Osteoblast (primary cell): Measurements from ENCODE around the gene PROB1. TPM values are rescaled to one million over a fixed set of nuclear protein-coding genes. Genes with fewer than 3 reads are reported as not detected.
A peak's percentile ranks its signal among the peaks of the same experiment; 100 is the strongest.
"Not testable (repeated sequence)": the region's sequence is repeated elsewhere in the genome, so short reads cannot be mapped to it uniquely, and the experiment has no call there.

Experiments
- DNase-seq: peaks from one replicate; pipeline ENCODE4 v3.0.0; 2011; ENCODE audit warnings: low spot score, mixed read lengths; ENCODE audit not compliant: insufficient read length; ENCODE audit errors: missing footprints
- H2AFZ ChIP-seq: 2 replicates; pipeline ENCODE4 v1.6.0; 2011; ENCODE audit warnings: mild to moderate bottlenecking, low read length
- H3K27ac ChIP-seq: 2 replicates; pipeline ENCODE4 v1.5.1; 2011; ENCODE audit warnings: mild to moderate bottlenecking, low read depth, low read length, moderate library complexity
- H3K27me3 ChIP-seq: 2 replicates; pipeline ENCODE4 v1.6.0; 2012; ENCODE audit warnings: mild to moderate bottlenecking, control low read depth, inconsistent platforms, low read length, moderate library complexity; ENCODE audit not compliant: insufficient read depth
- H3K36me3 ChIP-seq: 2 replicates; pipeline ENCODE4 v1.5.1; 2011; ENCODE audit warnings: mild to moderate bottlenecking, low read length, control low read depth, moderate library complexity; ENCODE audit not compliant: insufficient read depth
- H3K4me1 ChIP-seq: 2 replicates; pipeline ENCODE4 v1.5.1; 2011; ENCODE audit warnings: mild to moderate bottlenecking, low read length, control low read depth, moderate library complexity; ENCODE audit not compliant: insufficient read depth
- H3K4me2 ChIP-seq: 2 replicates; pipeline ENCODE4 v1.6.0; 2011; ENCODE audit warnings: mild to moderate bottlenecking, low read length; ENCODE audit not compliant: insufficient read depth
- H3K4me3 ChIP-seq: fragments of 200-600 bp; sonication (generic); 3 replicates; pipeline ENCODE4 v1.5.1; 2012; ENCODE audit warnings: mild to moderate bottlenecking, low read length, inconsistent platforms; ENCODE audit not compliant: insufficient read depth
- H3K79me2 ChIP-seq: 2 replicates; pipeline ENCODE4 v1.6.0; 2012; ENCODE audit warnings: mild to moderate bottlenecking, low read length, control low read depth, inconsistent platforms; ENCODE audit not compliant: insufficient read depth
- H3K9me3 ChIP-seq: 2 replicates; pipeline ENCODE4 v1.5.1; 2011; ENCODE audit warnings: low read depth, low read length, control low read depth
- H4K20me1 ChIP-seq: 2 replicates; pipeline ENCODE4 v1.6.0; 2012; ENCODE audit warnings: mild to moderate bottlenecking, low read length, control low read depth; ENCODE audit not compliant: insufficient read depth
- total RNA-seq: library from RNA; depleted of rRNA; stranded (reverse); fragments of >200 nt; gene quantifications from 2 replicates; pipeline ENCODE4 v1.2.3, GENCODE V29; 2012
- TF ChIP-seq, protein P1 (sequence below): IDR thresholded peaks from 2 replicates; pipeline ENCODE4 v1.5.1; 2011; ENCODE audit warnings: mild to moderate bottlenecking, low read depth, low read length, moderate library complexity; ENCODE audit errors: extremely low read depth

Gene PROB1
- total RNA-seq, 1 donor, result 1.1 TPM

DNA sequence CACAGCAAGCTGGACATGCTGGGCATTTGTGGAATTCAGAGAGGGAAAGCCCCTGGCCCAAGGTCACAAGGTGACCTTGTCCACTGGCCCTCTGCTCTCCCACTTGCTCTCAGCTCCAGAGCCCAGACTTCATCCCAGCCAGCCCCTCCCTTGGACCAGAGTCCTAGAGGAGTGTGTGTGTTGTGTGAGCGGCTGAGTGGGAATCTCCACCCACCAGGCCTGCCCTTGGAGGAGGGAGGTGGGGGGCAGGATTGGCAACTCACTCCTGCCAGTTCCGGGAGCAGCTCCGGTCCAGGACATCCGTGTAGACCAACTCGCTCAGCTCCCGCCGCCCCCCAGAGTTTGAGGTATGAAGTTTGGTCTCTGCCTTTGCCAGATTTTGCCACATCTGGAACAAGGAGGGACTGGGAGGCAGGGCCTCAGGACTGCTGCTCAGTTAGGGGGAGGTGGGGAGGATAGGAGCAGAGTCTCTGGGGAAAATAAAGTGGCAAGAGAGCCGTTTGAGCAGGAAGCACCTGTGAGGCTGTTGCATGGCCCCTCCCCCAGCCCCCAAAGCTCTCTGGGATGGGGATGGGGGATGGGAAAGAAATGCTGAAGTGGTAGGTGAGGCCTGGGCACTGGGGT is 6.6 kb downstream of the PROB1 start:
- Histone ChIP-seq H3K27me3 (peaks cover 3% of the 10 kb centered on the region), H3K4me1 (peaks cover 4% of the 10 kb centered on the region), H3K27ac (no peak overlapping the region), H4K20me1 (no peaks in the 10 kb centered on the region), H3K79me2 (no peaks in the 10 kb centered on the region), H3K4me2 (peak overlapping the region; percentile 9), H3K4me3 (peak overlapping the region; percentile 30), H2AFZ (peak overlapping the region; percentile 46), H3K9me3 (no peaks in the 10 kb centered on the region), H3K36me3 (no peaks in the 10 kb centered on the region)
- TF ChIP-seq, protein P1, sequence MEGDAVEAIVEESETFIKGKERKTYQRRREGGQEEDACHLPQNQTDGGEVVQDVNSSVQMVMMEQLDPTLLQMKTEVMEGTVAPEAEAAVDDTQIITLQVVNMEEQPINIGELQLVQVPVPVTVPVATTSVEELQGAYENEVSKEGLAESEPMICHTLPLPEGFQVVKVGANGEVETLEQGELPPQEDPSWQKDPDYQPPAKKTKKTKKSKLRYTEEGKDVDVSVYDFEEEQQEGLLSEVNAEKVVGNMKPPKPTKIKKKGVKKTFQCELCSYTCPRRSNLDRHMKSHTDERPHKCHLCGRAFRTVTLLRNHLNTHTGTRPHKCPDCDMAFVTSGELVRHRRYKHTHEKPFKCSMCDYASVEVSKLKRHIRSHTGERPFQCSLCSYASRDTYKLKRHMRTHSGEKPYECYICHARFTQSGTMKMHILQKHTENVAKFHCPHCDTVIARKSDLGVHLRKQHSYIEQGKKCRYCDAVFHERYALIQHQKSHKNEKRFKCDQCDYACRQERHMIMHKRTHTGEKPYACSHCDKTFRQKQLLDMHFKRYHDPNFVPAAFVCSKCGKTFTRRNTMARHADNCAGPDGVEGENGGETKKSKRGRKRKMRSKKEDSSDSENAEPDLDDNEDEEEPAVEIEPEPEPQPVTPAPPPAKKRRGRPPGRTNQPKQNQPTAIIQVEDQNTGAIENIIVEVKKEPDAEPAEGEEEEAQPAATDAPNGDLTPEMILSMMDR, result no peak
- peak; percentile 96 for DNase-seq

GRCh38 chr5:139387611-139388197 is 7.2 kb downstream of the PROB1 start:
- no peaks in the 10 kb centered on the region for H3K36me3 ChIP-seq
- no peaks in the 10 kb centered on the region for H3K79me2 ChIP-seq
- H3K27me3 ChIP-seq, result no peaks in the 10 kb centered on the region
- H3K9me3 ChIP-seq, result no peaks in the 10 kb centered on the region
- peaks cover 4% of the 10 kb centered on the region for H3K4me1 ChIP-seq
- DNase-seq, result peak; percentile 73
- no peaks in the 10 kb centered on the region for H4K20me1 ChIP-seq
- H2AFZ ChIP-seq, result no peak overlapping the region
- no peak overlapping the region for H3K4me2 ChIP-seq
- TF ChIP-seq, protein P1, result no peak
- H3K27ac ChIP-seq, result no peak overlapping the region
- H3K4me3 ChIP-seq, result no peak overlapping the region

GRCh38 chr5:139386956-139387355 is 7.9 kb downstream of the PROB1 start:
- not testable (repeated sequence) for H3K4me3 ChIP-seq, H3K79me2 ChIP-seq, H3K4me2 ChIP-seq, H3K27ac ChIP-seq, H3K4me1 ChIP-seq, H4K20me1 ChIP-seq, H2AFZ ChIP-seq, H3K9me3 ChIP-seq, H3K36me3 ChIP-seq, H3K27me3 ChIP-seq
- peak; percentile 50 for DNase-seq

DNA sequence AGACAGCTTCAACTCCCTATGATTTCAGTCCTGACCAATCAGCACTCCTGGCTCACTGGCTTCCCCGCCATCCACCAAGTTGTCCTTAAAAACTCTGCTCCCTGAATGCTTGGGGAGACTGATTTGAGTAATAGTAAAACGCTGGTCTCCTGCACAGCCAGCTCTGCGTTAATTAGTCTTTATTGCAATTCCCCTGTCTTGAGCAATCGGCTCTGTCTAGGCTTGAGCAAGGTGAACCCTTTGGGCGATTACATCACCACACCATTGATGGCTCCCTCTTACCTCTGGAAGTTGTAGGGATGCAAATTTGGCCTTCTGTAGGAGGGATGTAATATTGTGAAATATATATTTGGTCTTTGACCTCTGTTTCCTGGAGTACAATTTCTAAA is 8.9 kb downstream of the PROB1 start:
- Histone ChIP-seq H3K27me3 (no peaks in the 10 kb centered on the region), H3K36me3 (no peaks in the 10 kb centered on the region), H3K79me2 (no peaks in the 10 kb centered on the region), H2AFZ (no peak overlapping the region), H3K27ac (no peak overlapping the region), H3K4me3 (no peak overlapping the region), H4K20me1 (no peaks in the 10 kb centered on the region), H3K9me3 (no peaks in the 10 kb centered on the region), H3K4me1 (peaks cover 4% of the 10 kb centered on the region), H3K4me2 (no peak overlapping the region)
- DNase-seq, result peak; percentile 77
- TF ChIP-seq, protein P1, result no peak
